ENCODE data around the gene LYRM2. TPM values are rescaled to one million over a fixed set of nuclear protein-coding genes. Genes with fewer than 3 reads are reported as not detected.

The LYRM2 gene
- total RNA-seq, 1 experiment from 2014 or later: 10.5 TPM

GRCh38 chr6:89564752-89565427 lies 73.7 kb downstream of the LYRM2 start:
- H3K4me3 ChIP-seq (ENCODE audit: low read length): no peak overlapping the region
- H3K79me2 ChIP-seq (ENCODE audit: low read length): no peaks in the 10 kb centered on the region
- TF ChIP-seq EZH2 (IDR thresholded peaks at IDR 0.05; ENCODE audit: low read length, unreplicated experiment) (no peak), CTCF (conservative IDR thresholded peaks at IDR 0.05; ENCODE audit: low read depth, low read length) (no peak), EZH2phosphoT487 (IDR thresholded peaks at IDR 0.05; ENCODE audit: borderline replicate concordance, low read length) (no peak)
- no peak overlapping the region for H3K27ac ChIP-seq (ENCODE audit: low read length)
- H3K9ac ChIP-seq (ENCODE audit: low read length): no peak overlapping the region
- H3K4me1 ChIP-seq (ENCODE audit: insufficient read depth, low read length): no peaks in the 10 kb centered on the region
- H3K4me2 ChIP-seq (ENCODE audit: low read length): no peak overlapping the region
- H4K20me1 ChIP-seq (ENCODE audit: low read length): no peaks in the 10 kb centered on the region
- H3K9me3 ChIP-seq (ENCODE audit: low read length): no peaks in the 10 kb centered on the region
- no peaks in the 10 kb centered on the region for H3K36me3 ChIP-seq (ENCODE audit: low read depth, low read length)
- no peak overlapping the region for H2AFZ ChIP-seq (ENCODE audit: low read length)
- ATAC-seq (no peak), DNase-seq (no peak)
- H3K27me3 ChIP-seq (ENCODE audit: low read length): no peaks in the 10 kb centered on the region
- intact Hi-C loops (cut with micrococcal nuclease): no loop called here
- H3F3A ChIP-seq (ENCODE audit: low read length, unreplicated experiment): no peaks in the 10 kb centered on the region
- POLR2A ChIA-PET (ENCODE audit: unreplicated experiment): no interaction called here
- no TSS peak for BruUV-seq (replicated peaks)
- no peaks in the 10 kb centered on the region for H3K9me2 ChIP-seq (replicated peaks; ENCODE audit: low read length)
- CTCF ChIA-PET: no interaction called here

- POLR2A ChIA-PET (ENCODE audit: unreplicated experiment): no interaction called here
- BruUV-seq (replicated peaks): no TSS peak
- ATAC-seq: no peak
- Histone ChIP-seq H2AFZ (ENCODE audit: low read length) (no peak overlapping the region), H3K4me3 (ENCODE audit: low read length) (no peak overlapping the region), H3K27ac (ENCODE audit: low read length) (no peak overlapping the region), H3K4me1 (ENCODE audit: insufficient read depth, low read length) (no peaks in the 10 kb centered on the region), H3K79me2 (ENCODE audit: low read length) (no peaks in the 10 kb centered on the region), H3K9ac (ENCODE audit: low read length) (no peak overlapping the region), H3F3A (ENCODE audit: low read length, unreplicated experiment) (no peaks in the 10 kb centered on the region), H3K27me3 (ENCODE audit: low read length) (no peaks in the 10 kb centered on the region), H4K20me1 (ENCODE audit: low read length) (no peaks in the 10 kb centered on the region), H3K9me3 (ENCODE audit: low read length) (no peaks in the 10 kb centered on the region), H3K4me2 (ENCODE audit: low read length) (no peak overlapping the region), H3K9me2 (replicated peaks; ENCODE audit: low read length) (no peaks in the 10 kb centered on the region), H3K36me3 (ENCODE audit: low read depth, low read length) (no peaks in the 10 kb centered on the region)
- no peak for DNase-seq
- intact Hi-C loops (cut with micrococcal nuclease): no loop called here
- CTCF ChIA-PET: no interaction called here
- no peak for TF ChIP-seq CTCF (conservative IDR thresholded peaks at IDR 0.05; ENCODE audit: low read depth, low read length)
- no peak for TF ChIP-seq EZH2phosphoT487 (IDR thresholded peaks at IDR 0.05; ENCODE audit: borderline replicate concordance, low read length)
- no peak for TF ChIP-seq EZH2 (IDR thresholded peaks at IDR 0.05; ENCODE audit: low read length, unreplicated experiment)
Observed at GRCh38 chr6:89563866-89564265, 74.7 kb downstream of the LYRM2 start.

DNA sequence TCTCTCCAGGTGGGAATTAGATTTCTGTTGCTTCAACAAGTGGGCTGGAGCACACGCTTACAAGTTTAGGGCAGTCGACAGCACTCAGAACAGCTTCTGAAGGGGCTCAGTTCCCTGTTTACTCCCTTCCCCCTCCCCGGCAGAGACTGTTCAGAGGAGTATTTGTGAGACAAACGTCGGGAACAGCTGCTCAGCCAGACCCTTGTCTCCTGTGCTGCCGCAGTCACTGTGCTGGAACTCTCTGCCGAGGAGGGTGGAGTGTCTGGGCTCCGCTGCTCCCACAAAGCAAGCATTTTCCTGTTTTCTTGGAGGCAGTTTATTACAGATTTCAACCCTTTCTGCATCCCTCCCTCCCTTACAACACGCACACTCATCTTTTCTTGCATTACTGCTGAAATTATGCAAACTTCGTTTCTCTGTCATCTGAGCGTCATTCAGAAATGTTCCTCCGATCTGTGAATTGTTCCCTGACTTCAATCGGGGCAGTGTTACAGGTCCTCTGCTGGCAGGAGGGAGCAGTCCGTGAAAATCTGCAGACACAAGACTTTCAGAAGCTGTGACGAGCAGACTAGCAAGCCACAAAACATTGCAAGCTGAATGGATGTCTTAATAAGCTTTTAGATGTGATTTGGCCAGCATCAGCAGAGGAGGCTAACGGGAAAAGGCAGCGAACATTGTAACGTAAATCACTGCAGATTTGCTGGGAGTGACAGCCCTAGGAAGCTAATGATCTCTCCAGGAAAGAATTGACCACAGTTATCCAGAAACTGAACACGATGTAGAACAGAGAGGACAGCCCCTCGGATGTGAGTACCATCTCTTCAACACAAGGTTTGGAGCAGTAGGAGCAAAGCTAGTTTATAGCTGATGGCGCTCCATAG lies 76.2 kb downstream of the LYRM2 start:
- CTCF ChIA-PET: no interaction called here
- H4K20me1 ChIP-seq (ENCODE audit: low read length): no peaks in the 10 kb centered on the region
- no peaks in the 10 kb centered on the region for H3F3A ChIP-seq (ENCODE audit: low read length, unreplicated experiment)
- no peak for ATAC-seq
- H3K9me2 ChIP-seq (replicated peaks; ENCODE audit: low read length): no peaks in the 10 kb centered on the region
- BruUV-seq (replicated peaks): no TSS peak
- H3K79me2 ChIP-seq (ENCODE audit: low read length): no peaks in the 10 kb centered on the region
- POLR2A ChIA-PET (ENCODE audit: unreplicated experiment): no interaction called here
- H3K27me3 ChIP-seq (ENCODE audit: low read length): no peaks in the 10 kb centered on the region
- no peaks in the 10 kb centered on the region for H3K9me3 ChIP-seq (ENCODE audit: low read length)
- no peak for TF ChIP-seq EZH2 (IDR thresholded peaks at IDR 0.05; ENCODE audit: low read length, unreplicated experiment)
- no peak for TF ChIP-seq EZH2phosphoT487 (IDR thresholded peaks at IDR 0.05; ENCODE audit: borderline replicate concordance, low read length)
- TF ChIP-seq CTCF (conservative IDR thresholded peaks at IDR 0.05; ENCODE audit: low read depth, low read length): no peak
- H2AFZ ChIP-seq (ENCODE audit: low read length): no peak overlapping the region
- no peak overlapping the region for H3K4me2 ChIP-seq (ENCODE audit: low read length)
- no peak overlapping the region for H3K9ac ChIP-seq (ENCODE audit: low read length)
- no peaks in the 10 kb centered on the region for H3K4me1 ChIP-seq (ENCODE audit: insufficient read depth, low read length)
- H3K4me3 ChIP-seq (ENCODE audit: low read length): no peak overlapping the region
- DNase-seq: no peak
- intact Hi-C loops (cut with micrococcal nuclease): no loop called here
- H3K36me3 ChIP-seq (ENCODE audit: low read depth, low read length): no peaks in the 10 kb centered on the region
- H3K27ac ChIP-seq (ENCODE audit: low read length): no peak overlapping the region

Measured in PC-3 (cell line).